IMR-90 (cell line): Measurements from ENCODE around the gene CDKL1. TPM values are rescaled to one million over a fixed set of nuclear protein-coding genes. Genes with fewer than 3 reads are reported as not detected.

Experiments used
- ATAC-seq: fragments of 200-7000 bp; cut with Tn5 transposase; 2 replicates; pipeline ENCODE4 v1.9.1; 2020; ENCODE audit warnings: low read depth, mild to moderate bottlenecking, moderate library complexity
- BruUV-seq: library from RNA; stranded (reverse); fragments of 400-500 nt; replicated peaks from 2 replicates; lab custom pipeline; 2021; lab: Mats Ljungman, UMichigan
- CTCF ChIA-PET: fragments of 300-600 bp; formaldehyde crosslinking; extraction: SDS; loops from one replicate; lab custom pipeline; 2021; ENCODE audit warnings: antibody characterized with exemption; lab: Yijun Ruan, JAX
- POLR2A ChIA-PET: fragments of 300-600 bp; sonication (Branson Sonifier 250); formaldehyde crosslinking; loops from one replicate; lab custom pipeline; 2022; ENCODE audit warnings: antibody characterized with exemption; ENCODE audit not compliant: unreplicated experiment; lab: Charles Lee
- DNase-seq: peaks from one replicate; pipeline ENCODE4 v3.0.0; 2013
- H2AFZ ChIP-seq: replicated peaks from 2 replicates; pipeline ENCODE3; 2013; ENCODE audit warnings: low read length, mild to moderate bottlenecking; ENCODE audit not compliant: poor library complexity
- H2AK5ac ChIP-seq: 2 replicates; pipeline ENCODE4 v1.6.1; 2013; ENCODE audit warnings: low read depth, low read length, inconsistent platforms
- H2AK9ac ChIP-seq: replicated peaks from 2 replicates; pipeline ENCODE3; 2013; ENCODE audit warnings: mild to moderate bottlenecking, low read depth, low read length, moderate library complexity; ENCODE audit not compliant: poor library complexity
- H2BK120ac ChIP-seq: 2 replicates; pipeline ENCODE4 v1.6.1; 2013; ENCODE audit warnings: low read depth, low read length, inconsistent platforms
- H2BK15ac ChIP-seq: 3 replicates; pipeline ENCODE4 v1.6.1; 2013; ENCODE audit warnings: low read depth, low read length, inconsistent platforms
- H2BK20ac ChIP-seq: 2 replicates; pipeline ENCODE4 v1.6.1; 2013; ENCODE audit warnings: low read depth, mild to moderate bottlenecking, inconsistent platforms, low read length, moderate library complexity
- H2BK5ac ChIP-seq: 2 replicates; pipeline ENCODE4 v1.6.1; 2013; ENCODE audit warnings: mild to moderate bottlenecking, low read depth, low read length, inconsistent platforms; ENCODE audit not compliant: poor library complexity, severe bottlenecking
- H3K14ac ChIP-seq: replicated peaks from 2 replicates; pipeline ENCODE4 v1.6.1; 2013; ENCODE audit warnings: low read depth, low read length, inconsistent platforms
- H3K18ac ChIP-seq: 2 replicates; pipeline ENCODE4 v1.6.1; 2013; ENCODE audit warnings: low read depth, low read length, control low read depth
- H3K23ac ChIP-seq: 2 replicates; pipeline ENCODE4 v1.6.1; 2013; ENCODE audit warnings: low read depth, low read length, inconsistent platforms
- H3K27ac ChIP-seq: 2 replicates; pipeline ENCODE4 v1.5.1; 2013; ENCODE audit warnings: mild to moderate bottlenecking, control low read depth, low read length; ENCODE audit not compliant: insufficient read depth
- H3K27me3 ChIP-seq: 2 replicates; pipeline ENCODE4 v1.6.1; 2013; ENCODE audit warnings: low read length; ENCODE audit not compliant: control insufficient read depth, insufficient read depth
- H3K36me3 ChIP-seq: 2 replicates; pipeline ENCODE4 v1.6.1; 2013; ENCODE audit warnings: low read length, mixed read lengths; ENCODE audit not compliant: control insufficient read depth, insufficient read depth
- H3K4ac ChIP-seq: 2 replicates; pipeline ENCODE4 v1.6.1; 2013; ENCODE audit warnings: low read depth, low read length, inconsistent platforms
- H3K4me1 ChIP-seq: 2 replicates; pipeline ENCODE4 v1.6.1; 2013; ENCODE audit warnings: low read length, mixed read lengths; ENCODE audit not compliant: control insufficient read depth, insufficient read depth
- H3K4me2 ChIP-seq: 2 replicates; pipeline ENCODE4 v1.6.1; 2013; ENCODE audit warnings: low read depth, mild to moderate bottlenecking, control low read depth, low read length, moderate library complexity
- H3K4me3 ChIP-seq: 2 replicates; pipeline ENCODE4 v1.5.1; 2013; ENCODE audit warnings: low read depth, mild to moderate bottlenecking, control low read depth, low read length, moderate library complexity; ENCODE audit not compliant: insufficient read depth
- H3K56ac ChIP-seq: 2 replicates; pipeline ENCODE4 v1.6.1; 2013; ENCODE audit warnings: low read length, inconsistent platforms; ENCODE audit not compliant: insufficient read depth; ENCODE audit errors: extremely low read depth
- H3K79me1 ChIP-seq, 2 experiments: 2 replicates each; pipeline ENCODE4 v1.6.1; 2013; ENCODE audit warnings: low read length in 2 of 2, inconsistent platforms in 1 of 2, low read depth in 1 of 2
- H3K9ac ChIP-seq: 2 replicates; pipeline ENCODE4 v1.6.1; 2013; ENCODE audit warnings: low read depth, low read length, control low read depth
- H3K9me1 ChIP-seq: 2 replicates; pipeline ENCODE4 v1.6.1; 2013; ENCODE audit warnings: low read length, inconsistent platforms; ENCODE audit not compliant: insufficient read depth
- H3K9me3 ChIP-seq: 2 replicates; pipeline ENCODE4 v1.6.1; 2013; ENCODE audit warnings: low read length; ENCODE audit not compliant: control insufficient read depth, insufficient read depth
- H4K20me1 ChIP-seq: 2 replicates; pipeline ENCODE4 v1.6.1; 2013; ENCODE audit warnings: low read length, inconsistent platforms; ENCODE audit not compliant: insufficient read depth
- H4K5ac ChIP-seq: 2 replicates; pipeline ENCODE4 v1.6.1; 2013; ENCODE audit warnings: mild to moderate bottlenecking, low read depth, low read length, control low read depth
- H4K8ac ChIP-seq, 2 experiments: 2 replicates each; pipeline ENCODE4 v1.6.1; 2013; ENCODE audit warnings: low read depth in 2 of 2, low read length in 2 of 2, control low read depth in 1 of 2, inconsistent platforms in 1 of 2
- H4K91ac ChIP-seq: 2 replicates; pipeline ENCODE4 v1.6.1; 2013; ENCODE audit warnings: low read depth, low read length, inconsistent platforms; ENCODE audit not compliant: insufficient read depth
- MAFK ChIP-seq: IDR thresholded peaks from 2 replicates; pipeline ENCODE4 v1.6.1; 2012; ENCODE audit warnings: low read depth, low read length, improper control_type of control experiment
- MXI1 ChIP-seq: IDR thresholded peaks from 2 replicates; pipeline ENCODE4 v1.6.1; 2012; ENCODE audit warnings: low read depth, mild to moderate bottlenecking, low read length, moderate library complexity, borderline replicate concordance
- WGBS, 2 experiments: methylation state at CpG; one replicate each; pipeline versions ENCODE4 v1.1.5 to v1.1.7; 2013; ENCODE audit warnings: missing lambda C conversion rate in 2 of 2; ENCODE audit not compliant: insufficient read length in 1 of 2; ENCODE audit errors: extremely low coverage in 2 of 2; 5-methylcytosine and 5-hydroxymethylcytosine counted together
- dilution Hi-C: fragments of 300-500 bp; cut with HindIII; formaldehyde crosslinking; loops from one replicate; pipeline ENCODE4 v1.14.3; 2018; ENCODE audit warnings: low sequenced_read_pairs; ENCODE audit not compliant: unreplicated experiment
- in situ Hi-C: fragments of 300-500 bp; cut with MboI; formaldehyde crosslinking; loops from 3 replicates; pipeline ENCODE4 v1.14.3; 2019; ENCODE audit warnings: low sequenced_read_pairs, inconsistent platforms, mixed read lengths
- intact Hi-C: fragments of 100-400 bp; cut with micrococcal nuclease; formaldehyde crosslinking; loops from 2 replicates; pipeline ENCODE4 v1.10.0; 2022
- polyA plus RNA-seq, 3 experiments: library from polyadenylated mRNA; depleted of rRNA; stranded (reverse); fragments of >200 nt; gene quantifications; 2 replicates each; pipeline ENCODE4 v1.2.3, GENCODE V29; 2012; ENCODE audit warnings: low replicate concordance in 1 of 3
- total RNA-seq: library from RNA; depleted of rRNA; stranded (reverse); fragments of >200 nt; gene quantifications from 2 replicates; pipeline ENCODE4 v1.2.3, GENCODE V29; 2012

CDKL1 gene
- total and polyA plus RNA-seq, 2 of the 4 experiments (the other 2 are of a cell fraction), result 1.9 to 3.8 TPM

DNA sequence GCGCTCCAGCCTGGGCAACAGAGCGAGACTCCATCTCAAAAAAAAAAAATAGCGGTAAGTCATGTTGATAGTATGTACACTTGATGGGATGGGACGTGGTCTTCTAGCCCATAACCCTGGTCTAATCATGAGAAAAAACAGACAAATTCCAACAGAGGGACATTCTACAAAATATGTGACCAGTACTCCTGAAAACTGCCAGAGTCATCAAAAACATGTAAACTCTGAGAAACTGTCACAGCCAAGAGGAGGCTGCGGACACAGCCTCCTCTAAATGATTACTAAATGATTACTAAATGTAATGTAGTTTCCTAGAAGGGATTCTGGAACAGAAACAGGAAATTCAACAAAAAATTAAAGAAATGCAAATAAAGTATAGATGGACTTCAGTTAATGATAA is 20.9 kb downstream of the CDKL1 start:
- Histone ChIP-seq H2AK5ac (no peak overlapping the region), H3K79me1 (no peaks in the 10 kb centered on the region), H4K91ac (no peak overlapping the region), H3K27ac (no peak overlapping the region), H2BK5ac (no peak overlapping the region), H2AK9ac (no peak overlapping the region), H3K9me1 (peaks cover 8% of the 10 kb centered on the region; the same call in 1 of the 2 replicates), H3K56ac (no peak overlapping the region), H3K4me3 (no peak overlapping the region), H3K18ac (no peak overlapping the region), H3K4ac (no peak overlapping the region), H3K9ac (no peak overlapping the region), H3K9me3 (no peaks in the 10 kb centered on the region), H4K5ac (no peak overlapping the region), H2BK120ac (no peak overlapping the region), H4K8ac (no peak overlapping the region), H3K4me2 (no peak overlapping the region), H3K36me3 (peaks cover 5% of the 10 kb centered on the region; the same call in 1 of the 2 replicates), H3K14ac (no peak overlapping the region), H3K23ac (no peak overlapping the region), H4K20me1 (no peaks in the 10 kb centered on the region), H2AFZ (no peak overlapping the region), H2BK20ac (no peak overlapping the region), H3K4me1 (no peaks in the 10 kb centered on the region), H2BK15ac (no peak overlapping the region), H3K27me3 (no peaks in the 10 kb centered on the region)
- dilution Hi-C loops (no loop called here), in situ Hi-C loops (no loop called here), intact Hi-C loops (no loop called here)
- POLR2A ChIA-PET, result no interaction called here
- CTCF ChIA-PET, result no interaction called here
- no peak for ATAC-seq
- BruUV-seq, result no TSS peak
- DNase-seq, result no peak
- 100% methylated on average over 1 of the region's 5 CpGs; no CpG with 5 or more reads in 1 of the 2 experiments for WGBS, 2 experiments
- TF ChIP-seq MXI1 (no peak), MAFK (peak; percentile 23)
